H9 (cell line): ENCODE results near the gene ZNF75A. TPM values are rescaled to one million over a fixed set of nuclear protein-coding genes. Genes with fewer than 3 reads are reported as not detected.

Source experiments
- DNase-seq: peaks from one replicate; pipeline ENCODE4 v3.0.0-alpha.2; 2017
- H2AFZ ChIP-seq: one replicate; pipeline ENCODE4 v1.6.1; 2013; ENCODE audit warnings: mild to moderate bottlenecking, low read length, control low read depth, moderate library complexity
- H2AK5ac ChIP-seq: 2 replicates; pipeline ENCODE4 v1.6.1; 2013; ENCODE audit warnings: low read length, control low read depth, mixed read lengths; ENCODE audit not compliant: insufficient read length
- H2BK120ac ChIP-seq: one replicate; pipeline ENCODE4 v1.6.1; 2013; ENCODE audit warnings: low read depth, mild to moderate bottlenecking, low read length, control low read depth, inconsistent platforms; ENCODE audit not compliant: poor library complexity, severe bottlenecking
- H2BK12ac ChIP-seq: 2 replicates; pipeline ENCODE4 v1.6.1; 2013; ENCODE audit warnings: low read length, control low read depth, mixed read lengths, low read depth; ENCODE audit not compliant: insufficient read length
- H2BK15ac ChIP-seq: 2 replicates; pipeline ENCODE4 v1.6.1; 2013; ENCODE audit warnings: low read depth, low read length, control low read depth
- H2BK20ac ChIP-seq: one replicate; pipeline ENCODE4 v1.6.1; 2013; ENCODE audit warnings: low read depth, mild to moderate bottlenecking, low read length, control low read depth, inconsistent platforms; ENCODE audit not compliant: poor library complexity, severe bottlenecking
- H2BK5ac ChIP-seq: 2 replicates; pipeline ENCODE4 v1.6.1; 2013; ENCODE audit warnings: low read length, control low read depth, mixed read lengths; ENCODE audit not compliant: insufficient read length
- H3K14ac ChIP-seq: 2 replicates; pipeline ENCODE4 v1.6.1; 2013; ENCODE audit warnings: low read length, control low read depth; ENCODE audit not compliant: insufficient read depth
- H3K18ac ChIP-seq: 2 replicates; pipeline ENCODE4 v1.6.1; 2013; ENCODE audit warnings: low read depth, mild to moderate bottlenecking, mixed read lengths, low read length, control low read depth; ENCODE audit not compliant: insufficient read length
- H3K23ac ChIP-seq: 2 replicates; pipeline ENCODE4 v1.6.1; 2013; ENCODE audit warnings: low read length, control low read depth, mixed read lengths, low read depth; ENCODE audit not compliant: insufficient read length
- H3K23me2 ChIP-seq: 2 replicates; pipeline ENCODE4 v1.6.1; 2013; ENCODE audit warnings: low read depth, mild to moderate bottlenecking, mixed read lengths, low read length, control low read depth; ENCODE audit not compliant: insufficient read length, poor library complexity, severe bottlenecking
- H3K27ac ChIP-seq: 2 replicates; pipeline ENCODE4 v1.5.1; 2013; ENCODE audit warnings: low read length, control low read depth, mixed read lengths, low read depth; ENCODE audit not compliant: insufficient read length
- H3K27me3 ChIP-seq: 2 replicates; pipeline ENCODE4 v1.6.1; 2013; ENCODE audit warnings: low read length, control low read depth, inconsistent platforms; ENCODE audit not compliant: insufficient read depth
- H3K4ac ChIP-seq: 2 replicates; pipeline ENCODE4 v1.6.1; 2013; ENCODE audit warnings: low read depth, mild to moderate bottlenecking, control low read depth, inconsistent platforms, low read length, moderate library complexity
- H3K4me1 ChIP-seq: 2 replicates; pipeline ENCODE4 v1.6.1; 2013; ENCODE audit warnings: low read length, control low read depth, inconsistent platforms; ENCODE audit not compliant: insufficient read depth
- H3K4me2 ChIP-seq: 2 replicates; pipeline ENCODE4 v1.6.1; 2013; ENCODE audit warnings: low read length, control low read depth, mixed read lengths; ENCODE audit not compliant: insufficient read length, insufficient read depth
- H3K56ac ChIP-seq: 2 replicates; pipeline ENCODE4 v1.6.1; 2013; ENCODE audit warnings: low read depth, mild to moderate bottlenecking, mixed read lengths, low read length, control low read depth; ENCODE audit not compliant: insufficient read length
- H3K79me1 ChIP-seq: 2 replicates; pipeline ENCODE4 v1.6.1; 2013; ENCODE audit warnings: low read depth, mild to moderate bottlenecking, moderate library complexity, low read length, control low read depth, inconsistent platforms; ENCODE audit not compliant: insufficient read depth, poor library complexity, severe bottlenecking
- H3K79me2 ChIP-seq: 2 replicates; pipeline ENCODE4 v1.6.1; 2013; ENCODE audit warnings: low read length, control low read depth, inconsistent platforms; ENCODE audit not compliant: insufficient read depth
- H3K9ac ChIP-seq: 2 replicates; pipeline ENCODE4 v1.6.1; 2013; ENCODE audit warnings: low read length, control low read depth, mixed read lengths; ENCODE audit not compliant: insufficient read length; ENCODE audit errors: extremely low read depth
- H3K9me3 ChIP-seq: one replicate; pipeline ENCODE4 v1.6.1; 2013; ENCODE audit warnings: low read depth, low read length, inconsistent platforms; ENCODE audit not compliant: control insufficient read depth
- H3T11ph ChIP-seq: one replicate; pipeline ENCODE4 v1.6.1; 2013; ENCODE audit warnings: mild to moderate bottlenecking, low read length, control low read depth, inconsistent platforms
- H4K20me1 ChIP-seq: one replicate; pipeline ENCODE4 v1.6.1; 2013; ENCODE audit not compliant: control insufficient read depth, insufficient read length, insufficient read depth
- H4K5ac ChIP-seq: 2 replicates; pipeline ENCODE4 v1.6.1; 2013; ENCODE audit warnings: low read depth, mild to moderate bottlenecking, mixed read lengths, low read length, control low read depth; ENCODE audit not compliant: insufficient read length
- H4K8ac ChIP-seq: replicated peaks from 2 replicates; pipeline ENCODE4 v1.6.1; 2013; ENCODE audit warnings: low read length, control low read depth, mixed read lengths, low read depth; ENCODE audit not compliant: insufficient read length
- H4K91ac ChIP-seq: 2 replicates; pipeline ENCODE4 v1.6.1; 2013; ENCODE audit warnings: low read depth, mild to moderate bottlenecking, moderate library complexity, mixed read lengths, low read length, control low read depth; ENCODE audit not compliant: insufficient read length
- H3K27ac Mint-ChIP-seq, 3 experiments: 2 replicates in 2 of 3; 3 replicates in 1 of 3; pipeline ENCODE4 v1.8.0; 2020 to 2021; ENCODE audit warnings: mixed read lengths in 3 of 3, mild to moderate bottlenecking in 1 of 3, moderate library complexity in 1 of 3
- H3K27me3 Mint-ChIP-seq: 2 replicates; pipeline ENCODE4 v1.8.0; 2021; ENCODE audit warnings: low read depth, mild to moderate bottlenecking, moderate library complexity, mixed read lengths
- H3K36me3 Mint-ChIP-seq, 3 experiments: 2 replicates in 2 of 3; 3 replicates in 1 of 3; pipeline ENCODE4 v1.8.0; 2020 to 2021; ENCODE audit warnings: low read depth in 3 of 3, mixed read lengths in 3 of 3; ENCODE audit not compliant: insufficient read depth in 1 of 3
- H3K4me1 Mint-ChIP-seq, 2 experiments: 2 replicates each; pipeline ENCODE4 v1.8.0; 2020; ENCODE audit warnings: mixed read lengths in 2 of 2
- H3K4me3 Mint-ChIP-seq, 2 experiments: 2 replicates in 1 of 2; 3 replicates in 1 of 2; pipeline ENCODE4 v1.8.0; 2020 to 2021; ENCODE audit warnings: mild to moderate bottlenecking in 2 of 2, mixed read lengths in 2 of 2, moderate library complexity in 1 of 2
- H3K9me3 Mint-ChIP-seq, 2 experiments: 2 replicates in 1 of 2; 3 replicates in 1 of 2; pipeline ENCODE4 v1.8.0; 2020; ENCODE audit warnings: mild to moderate bottlenecking in 2 of 2, mixed read lengths in 2 of 2, moderate library complexity in 1 of 2
- WGBS: extraction: QIAGEN DNeasy Blood & Tissue Kit; methylation state at CpG from one replicate; pipeline ENCODE4 v1.1.7; 2013; ENCODE audit warnings: missing lambda C conversion rate, low lambda C conversion rate, mixed read lengths; ENCODE audit not compliant: insufficient read length; ENCODE audit errors: extremely low coverage; 5-methylcytosine and 5-hydroxymethylcytosine counted together
- total RNA-seq: library from RNA; stranded (reverse); gene quantifications from 2 replicates; pipeline ENCODE4 v1.2.1, GENCODE V29; 2021
- TF ChIP-seq, protein P1 (sequence below): fragments of 200-600 bp; sonication (generic); conservative IDR thresholded peaks from 3 replicates; pipeline ENCODE4 v1.8.0; 2021; ENCODE audit warnings: antibody characterized with exemption, mild to moderate bottlenecking

The ZNF75A gene
- total RNA-seq, 1 experiment from 2014 or later: 42.4 TPM

- Histone ChIP-seq H4K91ac (no peak overlapping the region), H2BK20ac (no peak overlapping the region), H3K27me3 (no peaks in the 10 kb centered on the region), H4K8ac (no peak overlapping the region), H2BK12ac (no peak overlapping the region), H3K79me1 (no peaks in the 10 kb centered on the region), H2AFZ (no peak overlapping the region), H3K9me3 (peaks cover 53% of the 10 kb centered on the region), H4K20me1 (no peaks in the 10 kb centered on the region), H3K79me2 (no peaks in the 10 kb centered on the region), H2BK15ac (no peak overlapping the region), H4K5ac (no peak overlapping the region), H3K23ac (no peak overlapping the region), H3K4ac (no peak overlapping the region), H3K9ac (no peak overlapping the region), H3K4me1 (no peaks in the 10 kb centered on the region), H3K23me2 (no peaks in the 10 kb centered on the region), H2BK5ac (no peak overlapping the region), H3K27ac (no peak overlapping the region), H2BK120ac (no peak overlapping the region), H3K56ac (no peak overlapping the region), H3K14ac (no peak overlapping the region), H3T11ph (no peak overlapping the region), H2AK5ac (no peak overlapping the region), H3K4me2 (no peak overlapping the region), H3K18ac (no peak overlapping the region)
- Mint-ChIP-seq H3K4me1 (no peaks in the 10 kb centered on the region), H3K36me3 (peaks cover 30 to 37% (median 35%) of the 10 kb centered on the region in 3 experiments), H3K27me3 (peaks cover 32% of the 10 kb centered on the region), H3K27ac (no peak overlapping the region), H3K4me3 (no peak overlapping the region), H3K9me3 (peaks cover 74 to 79% of the 10 kb centered on the region in 2 experiments)
- WGBS: no CpG with 5 or more reads among the region's 2 CpGs
- TF ChIP-seq, protein P1, sequence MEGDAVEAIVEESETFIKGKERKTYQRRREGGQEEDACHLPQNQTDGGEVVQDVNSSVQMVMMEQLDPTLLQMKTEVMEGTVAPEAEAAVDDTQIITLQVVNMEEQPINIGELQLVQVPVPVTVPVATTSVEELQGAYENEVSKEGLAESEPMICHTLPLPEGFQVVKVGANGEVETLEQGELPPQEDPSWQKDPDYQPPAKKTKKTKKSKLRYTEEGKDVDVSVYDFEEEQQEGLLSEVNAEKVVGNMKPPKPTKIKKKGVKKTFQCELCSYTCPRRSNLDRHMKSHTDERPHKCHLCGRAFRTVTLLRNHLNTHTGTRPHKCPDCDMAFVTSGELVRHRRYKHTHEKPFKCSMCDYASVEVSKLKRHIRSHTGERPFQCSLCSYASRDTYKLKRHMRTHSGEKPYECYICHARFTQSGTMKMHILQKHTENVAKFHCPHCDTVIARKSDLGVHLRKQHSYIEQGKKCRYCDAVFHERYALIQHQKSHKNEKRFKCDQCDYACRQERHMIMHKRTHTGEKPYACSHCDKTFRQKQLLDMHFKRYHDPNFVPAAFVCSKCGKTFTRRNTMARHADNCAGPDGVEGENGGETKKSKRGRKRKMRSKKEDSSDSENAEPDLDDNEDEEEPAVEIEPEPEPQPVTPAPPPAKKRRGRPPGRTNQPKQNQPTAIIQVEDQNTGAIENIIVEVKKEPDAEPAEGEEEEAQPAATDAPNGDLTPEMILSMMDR: no peak
- no peak for DNase-seq
These were observed 16.5 kb downstream of the ZNF75A start for GRCh38 chr16:3321816-3322215.
